GM15510 (cell line): ENCODE measurements around the gene KIF21B.

Experiments
- POLR2A ChIP-seq: IDR thresholded peaks from 3 replicates; pipeline ENCODE4 v1.6.1; 2011; ENCODE audit warnings: borderline replicate concordance; ENCODE audit not compliant: insufficient read length; ENCODE audit errors: extremely low read depth

The KIF21B gene

DNA sequence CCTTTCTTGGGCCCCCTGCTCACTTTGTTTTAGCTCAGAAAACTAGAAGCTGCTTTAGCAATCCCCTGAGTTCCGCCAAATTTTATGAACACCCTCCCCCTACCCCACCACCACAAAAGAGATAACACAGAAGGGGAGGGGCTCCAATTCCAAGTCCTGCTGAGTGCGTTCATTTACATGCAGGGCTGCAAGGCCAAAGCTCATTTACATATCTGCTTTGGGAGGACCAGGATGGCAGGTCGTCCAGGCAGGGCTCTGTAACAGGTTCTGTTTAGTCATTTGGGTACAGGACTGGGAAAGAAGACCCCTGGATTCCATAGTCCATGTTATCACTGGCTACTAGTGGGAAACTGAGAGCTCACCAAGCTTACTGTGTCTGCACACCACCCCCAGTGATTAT, 35.9 kb upstream of the KIF21B start:
- TF ChIP-seq POLR2A = no peak

GRCh38 chr1:201054091-201054543, 30.6 kb upstream of the KIF21B start:
- TF ChIP-seq POLR2A = no peak

DNA sequence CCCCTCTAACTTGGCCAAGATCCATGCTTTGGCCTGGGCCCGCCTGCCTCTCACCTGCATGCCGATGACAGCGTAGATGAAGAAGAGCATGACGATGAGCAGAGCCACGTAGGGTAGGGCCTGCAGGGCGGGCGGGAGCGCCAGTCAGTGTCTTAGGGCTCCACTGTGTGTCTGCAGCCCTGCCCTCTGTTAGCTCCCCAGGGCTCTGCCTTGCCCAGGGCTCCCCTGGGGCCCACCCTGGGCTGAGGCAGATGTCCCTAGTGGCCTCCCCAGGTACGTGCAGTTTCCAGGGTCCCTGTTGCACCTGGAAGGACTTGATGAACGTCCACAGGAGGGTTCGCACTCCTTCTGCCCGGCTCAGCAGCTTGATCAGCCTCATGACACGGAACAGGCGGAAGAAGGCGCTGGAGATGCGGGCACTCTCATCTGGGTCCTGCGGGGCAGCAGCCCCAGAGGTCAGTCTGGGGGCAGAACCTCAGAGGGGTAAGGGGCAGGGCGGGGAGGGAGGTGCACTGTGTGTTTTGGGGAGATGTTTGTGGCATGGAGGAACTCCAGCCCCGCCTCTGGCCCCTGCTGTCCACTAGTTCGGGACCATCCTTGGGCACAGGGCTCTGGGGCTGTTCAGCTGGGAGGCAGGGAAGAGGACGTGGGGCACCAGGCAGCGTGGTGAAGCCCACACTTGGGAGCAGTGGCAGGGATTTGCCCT, 29.8 kb upstream of the KIF21B start:
- TF ChIP-seq POLR2A = no peak

GRCh38 chr1:201051399-201051798, 27.9 kb upstream of the KIF21B start:
- TF ChIP-seq POLR2A = no peak

DNA sequence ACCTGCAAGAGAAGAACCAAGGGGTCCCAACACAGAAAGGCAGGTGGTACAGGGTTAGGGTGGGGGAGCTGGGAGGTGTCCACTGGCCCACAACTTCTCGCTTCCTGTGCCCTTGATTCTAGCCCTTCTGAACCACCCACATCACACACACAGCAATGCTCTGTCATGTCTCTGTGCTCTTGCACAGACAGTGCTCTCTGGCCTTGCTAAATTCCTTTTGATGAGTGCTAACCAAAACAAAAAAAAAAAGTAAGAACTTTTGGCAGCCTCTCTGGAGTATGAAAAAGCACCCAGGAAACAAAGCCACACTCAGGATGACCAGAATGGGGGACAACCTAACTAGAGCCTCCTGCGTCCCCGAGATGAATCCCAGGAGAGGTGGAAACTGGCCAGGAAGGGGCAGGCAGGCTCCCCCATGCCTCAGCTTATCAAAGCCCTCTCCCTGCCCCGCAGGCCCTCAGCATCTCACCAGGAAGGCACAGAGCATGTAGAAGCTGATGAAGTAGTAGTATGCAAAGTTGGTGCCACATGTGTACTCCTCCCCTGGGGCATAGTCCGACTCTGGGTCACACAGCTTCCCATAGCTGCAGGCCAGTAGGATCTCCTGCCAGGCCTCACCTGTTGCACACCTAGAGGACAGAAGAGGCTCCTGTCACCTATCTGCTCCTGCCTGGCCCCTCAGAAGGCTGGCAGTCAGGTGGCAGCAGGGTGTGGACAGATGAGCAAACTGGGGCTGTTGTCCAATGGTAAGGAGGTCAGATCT, 27.2 kb upstream of the KIF21B start:
- no peak for TF ChIP-seq POLR2A

DNA sequence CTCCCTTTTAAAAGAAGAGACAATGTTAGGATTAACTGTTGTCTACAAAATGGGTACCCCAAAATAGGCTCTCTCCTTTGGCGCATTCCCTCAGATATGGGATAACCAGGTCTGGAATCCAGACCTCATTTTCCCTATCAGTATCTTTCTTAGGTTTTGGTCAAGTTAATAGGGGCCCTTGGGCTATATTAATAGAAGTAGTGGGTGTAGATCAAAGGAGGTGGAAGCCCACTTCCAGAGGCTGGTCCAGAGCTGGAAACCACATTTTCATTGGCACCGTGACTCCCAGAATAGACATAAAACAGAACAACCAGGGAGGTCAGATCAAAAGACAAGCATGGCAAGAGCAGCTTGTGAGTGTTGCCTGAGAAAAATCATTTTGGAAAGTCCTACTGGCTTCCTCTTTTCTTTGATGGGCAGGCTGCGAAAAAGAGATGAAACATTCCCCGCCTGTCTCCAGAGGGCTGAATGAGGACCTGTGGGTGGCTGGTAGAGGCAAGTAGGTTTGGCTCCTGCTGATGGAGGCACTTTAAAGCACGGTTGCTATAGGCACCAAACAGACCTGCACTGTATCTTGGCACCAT, 25.8 kb upstream of the KIF21B start:
- no peak for TF ChIP-seq POLR2A

DNA sequence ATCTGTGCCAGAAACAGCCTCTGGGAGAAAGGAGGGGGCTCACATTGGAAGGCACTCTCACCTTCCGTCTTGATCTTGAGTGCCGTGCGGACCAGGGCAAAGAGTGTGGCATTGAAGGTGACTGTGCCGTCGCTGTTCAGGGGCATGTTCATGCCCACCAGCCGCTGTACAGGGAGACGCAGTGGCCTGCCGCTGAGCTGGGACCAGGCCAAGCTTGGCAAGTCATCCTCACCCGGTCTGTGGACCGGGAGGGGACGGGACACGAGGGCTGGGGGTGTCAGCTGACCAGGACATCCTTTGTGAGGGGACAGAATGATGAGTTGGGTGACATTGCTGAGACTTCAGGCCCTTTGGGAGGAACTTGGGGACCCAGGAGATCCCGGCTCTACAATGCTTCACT, 25.0 kb upstream of the KIF21B start:
- no peak for TF ChIP-seq POLR2A

DNA sequence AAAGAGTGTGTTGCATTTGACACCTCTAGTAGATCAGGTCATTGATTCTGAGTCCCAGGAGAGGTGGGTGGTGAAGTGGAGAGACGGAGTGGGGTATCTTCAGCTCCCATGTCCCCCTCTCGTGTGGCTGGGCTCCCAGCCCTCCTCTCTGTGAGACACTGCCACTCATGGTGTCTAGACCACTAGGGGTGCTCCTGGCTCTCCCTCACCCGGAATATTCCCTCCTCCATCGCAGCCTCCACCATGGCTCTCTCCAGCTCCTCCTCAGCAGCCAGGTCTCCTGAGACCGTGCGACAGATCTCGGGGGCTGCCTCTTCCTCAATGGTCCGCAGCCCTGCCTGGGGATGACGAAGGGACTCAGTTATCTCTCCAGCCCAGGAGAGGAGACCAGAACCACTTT, 20.6 kb upstream of the KIF21B start:
- TF ChIP-seq POLR2A = no peak

DNA sequence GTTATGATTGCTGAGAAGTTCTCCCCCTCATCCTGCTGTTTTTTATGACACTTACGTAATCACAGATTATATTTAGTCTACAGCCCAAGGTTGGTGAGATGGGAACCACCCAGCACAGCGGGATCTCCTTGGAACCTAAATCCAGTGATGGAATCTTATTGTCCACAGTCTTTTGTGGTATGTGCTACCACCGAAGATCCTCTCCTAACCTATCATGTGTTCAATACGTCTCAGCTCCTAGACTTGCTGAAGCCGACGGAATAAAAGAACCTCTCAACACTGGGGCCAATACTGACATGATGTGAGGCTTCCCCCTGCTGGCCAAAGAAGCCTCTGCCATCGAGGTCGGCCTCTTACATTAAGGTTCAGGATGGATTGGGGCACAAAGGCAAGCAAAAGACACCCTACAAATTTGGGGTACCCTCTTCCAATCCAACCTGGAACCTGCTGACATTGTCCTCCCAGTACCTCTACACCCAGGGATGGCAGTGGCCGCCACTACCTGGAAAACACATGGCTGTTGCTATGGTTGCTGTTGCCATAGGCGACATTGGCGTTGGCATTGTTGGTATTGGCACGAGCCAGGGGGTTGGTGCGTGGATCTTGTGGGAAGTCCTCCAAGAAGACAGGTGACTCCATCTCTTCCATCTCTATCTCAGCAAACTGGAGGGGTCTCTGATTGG, 19.4 kb upstream of the KIF21B start:
- no peak for TF ChIP-seq POLR2A

GRCh38 chr1:201041011-201041410, 17.5 kb upstream of the KIF21B start:
- no peak for TF ChIP-seq POLR2A

DNA sequence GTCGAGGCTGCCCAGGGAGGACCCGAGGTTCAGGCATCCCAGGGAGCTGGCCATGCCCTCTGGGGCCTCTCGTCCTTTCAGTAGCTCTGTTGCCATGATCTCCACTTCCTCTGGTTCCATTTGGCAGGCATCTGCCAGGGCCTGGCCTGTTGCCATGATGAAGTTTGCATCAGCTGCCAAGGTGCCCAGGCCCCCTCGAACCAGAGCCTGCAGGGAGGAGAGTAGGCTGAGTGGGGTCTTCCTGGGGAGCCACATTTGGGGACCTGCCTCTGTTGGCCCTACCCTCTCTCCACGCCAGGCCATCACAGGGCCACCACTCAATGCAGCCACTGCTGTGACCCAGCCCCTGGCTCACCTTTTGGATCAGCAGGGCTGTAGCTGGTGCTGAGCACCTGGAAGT, 16.4 kb upstream of the KIF21B start:
- TF ChIP-seq POLR2A = no peak

DNA sequence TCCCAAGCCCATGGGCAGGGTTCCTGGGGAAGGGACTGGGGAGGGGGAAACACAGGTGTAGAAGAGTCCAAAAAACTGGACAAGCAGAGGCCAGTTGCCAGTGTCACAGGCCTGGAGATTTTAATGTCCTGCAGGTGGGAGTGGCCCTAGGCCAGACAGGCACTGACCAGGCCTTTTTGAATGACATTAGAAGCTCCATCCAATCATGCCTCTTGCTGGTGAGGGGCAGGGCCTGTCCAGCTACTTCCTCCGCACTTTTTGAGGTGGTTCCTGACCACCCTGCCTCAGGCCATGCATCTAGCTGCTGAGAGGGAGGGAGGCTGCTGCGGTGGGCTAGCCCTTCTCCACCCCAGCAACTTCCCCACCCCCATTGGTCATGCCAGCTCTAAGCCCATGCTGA, 15.9 kb upstream of the KIF21B start:
- no peak for TF ChIP-seq POLR2A

DNA sequence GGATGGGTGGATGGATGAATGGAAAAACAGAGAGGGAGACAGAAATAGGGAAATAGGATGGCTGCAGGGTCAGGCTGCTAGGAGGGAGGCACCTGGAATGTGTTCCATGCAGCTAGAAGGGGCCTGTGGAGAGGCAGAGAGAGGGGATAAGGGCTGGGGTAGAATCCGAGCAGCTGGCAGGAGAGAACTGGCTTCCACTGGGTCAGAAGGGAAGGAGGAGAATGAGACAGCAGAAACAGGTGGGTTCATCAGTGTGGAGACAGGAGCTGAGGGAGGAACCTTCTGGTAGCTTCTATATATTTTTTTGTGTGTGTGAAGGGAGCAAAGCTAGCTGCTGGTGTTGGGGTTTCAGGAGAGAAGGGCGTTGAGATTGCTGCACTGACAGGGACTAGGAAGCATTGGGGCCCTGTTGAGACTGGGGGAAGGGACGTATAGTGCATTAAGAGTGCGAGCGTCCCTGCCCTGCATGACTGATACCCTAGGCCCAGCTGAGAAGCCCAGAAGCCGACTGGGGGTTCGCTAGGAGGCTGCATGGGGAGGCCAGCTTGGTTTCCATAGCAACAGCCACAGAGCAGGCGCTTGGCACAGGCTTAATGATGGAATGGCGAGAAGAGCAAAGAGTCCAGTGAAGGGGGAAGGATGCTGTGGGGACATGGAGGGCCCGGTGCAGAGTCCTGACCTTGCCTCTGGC, 14.8 kb upstream of the KIF21B start:
- no peak for TF ChIP-seq POLR2A

DNA sequence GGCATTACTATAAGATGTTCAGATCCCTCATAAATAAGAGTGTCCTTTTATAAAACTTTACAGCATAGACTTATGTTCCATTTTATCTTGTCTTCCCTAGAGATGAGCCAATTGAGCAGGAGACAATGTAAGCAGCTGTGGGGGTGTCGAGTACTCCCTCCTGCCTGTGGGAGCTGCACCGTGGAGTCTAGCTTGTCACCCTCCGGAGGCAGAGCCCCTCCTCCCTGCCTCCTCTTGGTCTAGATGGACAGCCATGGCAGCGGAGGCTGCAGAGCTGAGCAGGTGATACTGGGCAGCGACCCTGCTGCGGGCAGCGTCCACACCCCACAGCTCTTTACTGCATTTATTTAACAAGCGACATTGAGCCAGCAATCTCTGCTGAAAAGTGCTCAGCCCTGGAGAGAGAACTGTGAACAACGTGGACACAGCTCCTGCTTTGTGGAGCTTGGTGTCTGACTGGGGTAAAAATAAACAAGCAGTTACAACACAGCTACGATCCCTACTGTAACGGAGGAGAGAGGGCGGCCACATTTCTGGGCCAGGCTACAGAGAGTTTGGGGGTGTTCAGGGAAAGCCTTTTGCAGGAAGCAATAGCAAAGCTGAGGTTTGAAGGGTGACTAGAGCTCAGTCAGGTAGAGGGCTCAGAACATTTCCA, 12.8 kb upstream of the KIF21B start:
- no peak for TF ChIP-seq POLR2A

DNA sequence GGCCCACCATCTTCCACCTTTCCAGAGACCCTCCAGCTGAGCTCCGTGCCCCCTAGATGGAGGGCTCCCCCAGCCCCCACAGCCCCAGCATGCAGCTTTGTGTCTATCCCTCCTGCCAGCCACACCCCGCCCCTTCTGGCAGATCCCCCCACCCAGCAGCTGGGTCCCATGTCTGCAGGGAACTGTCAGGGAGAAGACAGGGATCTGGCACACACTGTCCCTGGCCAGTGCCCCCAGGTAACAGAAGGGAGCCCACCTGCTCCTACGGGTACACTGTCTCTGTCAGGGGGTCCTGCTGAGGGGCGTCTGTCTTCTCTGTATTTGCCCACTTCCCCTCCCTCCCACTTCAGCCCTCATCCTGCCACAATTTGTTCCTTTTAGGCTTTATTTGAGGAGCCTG, 11.2 kb upstream of the KIF21B start:
- no peak for TF ChIP-seq POLR2A

GRCh38 chr1:201032408-201032807, 8.9 kb upstream of the KIF21B start:
- TF ChIP-seq POLR2A = no peak
